Heart left ventricle (tissue), 16 donors: ENCODE results near the gene LUZP2. TPM values are rescaled to one million over a fixed set of nuclear protein-coding genes. Genes with fewer than 3 reads are reported as not detected.

ENCODE experiments used
- ATAC-seq, 4 donors: fragments of 200-7000 bp; cut with Tn5 transposase; one replicate each; pipeline ENCODE4 v1.9.1; 2020 to 2022; ENCODE audit warnings: moderate library complexity in 4 of 4, mild to moderate bottlenecking in 3 of 4, moderate number of reproducible peaks in 1 of 4
- DNase-seq, 5 donors: peaks; one replicate each; pipeline ENCODE4 v3.0.0-alpha.2; 2020
- H3K27ac ChIP-seq, 12 donors: fragments of 200-600 bp; sonication (generic) in 4 of 12; one replicate each; pipeline versions ENCODE4 v1.5.0 to v1.8.0; 2016 to 2022; ENCODE audit warnings: mild to moderate bottlenecking in 2 of 12
- H3K27me3 ChIP-seq, 9 donors: fragments of 200-600 bp; sonication (generic) in 2 of 9; one replicate each; pipeline versions ENCODE4 v1.5.1 to v1.8.0; 2016 to 2022; ENCODE audit warnings: mild to moderate bottlenecking in 3 of 9
- H3K36me3 ChIP-seq, 9 donors: fragments of 200-600 bp; sonication (generic) in 2 of 9; one replicate each; pipeline versions ENCODE4 v1.5.0 to v1.8.0; 2018 to 2022; ENCODE audit warnings: mild to moderate bottlenecking in 2 of 9
- H3K4me1 ChIP-seq, 12 donors: fragments of 200-600 bp; sonication (generic) in 4 of 12; one replicate each; pipeline versions ENCODE4 v1.5.0 to v1.8.0; 2016 to 2022; ENCODE audit warnings: mild to moderate bottlenecking in 3 of 12
- H3K4me3 ChIP-seq, 12 donors: fragments of 200-600 bp; sonication (generic) in 4 of 12; one replicate each; pipeline versions ENCODE4 v1.5.0 to v1.8.0; 2017 to 2022; ENCODE audit warnings: mild to moderate bottlenecking in 9 of 12, moderate library complexity in 4 of 12
- H3K9me3 ChIP-seq, 12 donors: fragments of 200-600 bp; sonication (generic) in 4 of 12; one replicate each; pipeline versions ENCODE4 v1.5.0 to v1.8.0; 2016 to 2022; ENCODE audit warnings: mild to moderate bottlenecking in 1 of 12
- POLR2A ChIP-seq, 2 donors: fragments of 450-650 bp; IDR thresholded peaks; one replicate each; pipeline ENCODE4 v1.6.1; 2017; ENCODE audit warnings: antibody characterized with exemption in 2 of 2, mild to moderate bottlenecking in 2 of 2, moderate library complexity in 2 of 2
- WGBS, 4 donors: extraction: QIAGEN DNeasy Blood & Tissue Kit in 2 of 4; methylation state at CpG; one replicate each; pipeline versions ENCODE4 v1.1.5 to v1.1.7; 2013 to 2018; 5-methylcytosine and 5-hydroxymethylcytosine counted together
- intact Hi-C, 10 donors: fragments of 100-400 bp; cut with DNase I; formaldehyde crosslinking; loops; one replicate each; pipeline versions ENCODE4 v1.11.1 to v1.14.2; 2022
- polyA plus RNA-seq, 2 donors: library from polyadenylated mRNA; stranded (reverse); fragments of 200-250 nt; gene quantifications; one replicate each; pipeline ENCODE4 v1.2.3, GENCODE V29; 2013
- total RNA-seq, 9 donors: library from RNA; depleted of rRNA in 2 of 9; stranded (reverse); fragments of >200 nt in 2 of 9; fragmentation: NEBNext Ultra II Directional in 3 of 9; extraction: Animal tissue kit (Norgen Biotek cat#: 25700) in 3 of 9; gene quantifications; one replicate each; pipeline versions ENCODE4 v1.1.0 to v1.2.4, GENCODE V29; 2016 to 2023
- TF ChIP-seq, protein P1 (sequence below), 12 donors: fragments of 200-600 bp; sonication (generic) in 4 of 12; IDR thresholded peaks; one replicate each; pipeline versions ENCODE4 v1.5.0 to v1.8.0; 2018 to 2022; ENCODE audit warnings: antibody characterized with exemption in 12 of 12, mild to moderate bottlenecking in 5 of 12
- donor health status: ischemic (EF 13 %, LVEDD 7.1; RV severe dilation, severe dysfunction).
- donor health status: healthy with polysubstance abuse.
- donor health status: DM: no; HTN: yes; CAD: no.
- donor health status: DM: no; HTN: no; CAD: no.
- donor health status: ischemic (EF 25% LVEDD 6.9; RV normal size, moderate dysfunction).
- donor health status: ischemic (EF 25% LVEDD 5.7; RV mildly dilated, moderate dysfunction).
- donor health status: healthy.
- donor health status: DM: yes; HTN: yes; CAD: no.
- donor health status: ischemic (EF 35%, LVEDD 5.7; RV mildly dilated, moderate dysfunction).
- donor health status: nonischemic (EF 11% LVEDD 7.7; RV severe dilation, severe dysfunction).
- donor health status: DM: yes; HTN: yes; CAD: no.
- donor health status: PGD.
- donor health status: ischemic (EF 29% LVEDD 5.4; RV normal size, mild dysfunction).
- donor health status: nonischemic (EF 23%, LVEDD 6.1; RV moderate dilation, normal function).

LUZP2 gene
- total and polyA plus RNA-seq, 11 donors, result 0.11 to 0.30 (median 0.17) TPM; not detected in 7

DNA sequence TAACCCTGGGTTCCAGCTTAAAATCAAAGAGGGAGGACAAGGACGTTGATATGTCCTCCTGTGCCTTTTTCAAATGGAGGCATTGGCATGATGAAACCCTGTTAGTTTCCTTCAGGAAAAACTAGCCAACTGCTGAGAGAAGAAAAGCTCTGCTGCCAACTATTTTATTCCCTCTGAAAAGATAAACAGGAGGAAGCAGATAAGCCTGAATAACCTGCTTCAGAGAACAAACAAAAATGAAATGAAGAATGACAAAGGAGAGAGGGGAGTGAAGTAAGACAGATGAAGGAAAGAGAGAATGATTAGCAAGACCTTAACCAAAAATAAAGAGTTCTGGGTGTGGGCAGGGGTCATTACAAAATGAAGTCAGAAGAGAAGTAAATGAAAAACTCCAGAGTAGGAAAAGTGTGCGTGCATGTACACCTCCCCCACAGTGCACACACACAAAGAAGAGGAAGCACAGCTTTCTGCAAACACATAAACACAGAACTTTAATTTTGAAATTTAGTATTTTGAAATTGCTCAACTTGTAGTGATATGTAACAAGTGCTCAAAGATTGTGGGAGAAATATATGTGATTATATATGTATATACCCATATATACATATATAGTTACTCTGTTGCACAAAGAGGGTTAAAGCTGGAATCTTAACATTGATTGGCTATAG lies 332.2 kb downstream of the LUZP2 start:
- no peak overlapping the region for H3K27ac ChIP-seq
- no peaks in the 10 kb centered on the region for H3K9me3 ChIP-seq
- no peaks in the 10 kb centered on the region for H3K27me3 ChIP-seq
- intact Hi-C loops, result no loop called here
- no peaks in the 10 kb centered on the region for H3K36me3 ChIP-seq
- no peak for TF ChIP-seq POLR2A (IDR thresholded peaks at IDR 0.05)
- TF ChIP-seq, protein P1, sequence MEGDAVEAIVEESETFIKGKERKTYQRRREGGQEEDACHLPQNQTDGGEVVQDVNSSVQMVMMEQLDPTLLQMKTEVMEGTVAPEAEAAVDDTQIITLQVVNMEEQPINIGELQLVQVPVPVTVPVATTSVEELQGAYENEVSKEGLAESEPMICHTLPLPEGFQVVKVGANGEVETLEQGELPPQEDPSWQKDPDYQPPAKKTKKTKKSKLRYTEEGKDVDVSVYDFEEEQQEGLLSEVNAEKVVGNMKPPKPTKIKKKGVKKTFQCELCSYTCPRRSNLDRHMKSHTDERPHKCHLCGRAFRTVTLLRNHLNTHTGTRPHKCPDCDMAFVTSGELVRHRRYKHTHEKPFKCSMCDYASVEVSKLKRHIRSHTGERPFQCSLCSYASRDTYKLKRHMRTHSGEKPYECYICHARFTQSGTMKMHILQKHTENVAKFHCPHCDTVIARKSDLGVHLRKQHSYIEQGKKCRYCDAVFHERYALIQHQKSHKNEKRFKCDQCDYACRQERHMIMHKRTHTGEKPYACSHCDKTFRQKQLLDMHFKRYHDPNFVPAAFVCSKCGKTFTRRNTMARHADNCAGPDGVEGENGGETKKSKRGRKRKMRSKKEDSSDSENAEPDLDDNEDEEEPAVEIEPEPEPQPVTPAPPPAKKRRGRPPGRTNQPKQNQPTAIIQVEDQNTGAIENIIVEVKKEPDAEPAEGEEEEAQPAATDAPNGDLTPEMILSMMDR (IDR thresholded peaks at IDR 0.05), result no peak
- WGBS, 4 donors, result 35 to 43% (median 40%) methylated on average over 2 of the region's 2 CpGs
- DNase-seq (no peak), ATAC-seq (no peak)
- no peaks in the 10 kb centered on the region for H3K4me1 ChIP-seq
- H3K4me3 ChIP-seq, result no peak overlapping the region

DNA sequence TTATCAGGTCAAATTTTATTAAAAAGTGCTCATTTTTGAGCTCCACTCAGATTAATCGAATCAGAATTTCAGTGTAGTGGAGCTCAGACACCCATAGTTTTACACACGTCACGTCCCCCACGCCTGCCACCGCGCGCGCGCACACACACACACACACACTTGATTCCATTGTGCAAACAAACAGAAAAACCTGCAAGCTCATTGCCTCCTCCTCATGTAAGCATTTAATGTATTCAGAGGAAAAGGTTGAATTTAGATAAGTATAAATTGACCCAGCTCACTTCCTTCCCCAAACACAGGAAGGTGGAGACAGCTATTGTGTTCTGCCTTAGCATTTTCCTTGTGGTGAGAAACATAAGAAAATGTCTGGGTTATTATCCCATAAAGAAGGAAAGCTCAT lies 336.7 kb downstream of the LUZP2 start:
- no peak for ATAC-seq
- H3K27ac ChIP-seq, result no peak overlapping the region
- H3K9me3 ChIP-seq, result no peaks in the 10 kb centered on the region
- H3K4me3 ChIP-seq, result no peak overlapping the region
- no peak for TF ChIP-seq POLR2A (IDR thresholded peaks at IDR 0.05)
- H3K27me3 ChIP-seq, result no peaks in the 10 kb centered on the region
- 46 to 58% (median 53%) methylated on average over 9 of the region's 9 CpGs for WGBS, 4 donors
- no peaks in the 10 kb centered on the region for H3K4me1 ChIP-seq
- no peak for DNase-seq
- intact Hi-C loops, result no loop called here
- H3K36me3 ChIP-seq, result no peaks in the 10 kb centered on the region

DNA sequence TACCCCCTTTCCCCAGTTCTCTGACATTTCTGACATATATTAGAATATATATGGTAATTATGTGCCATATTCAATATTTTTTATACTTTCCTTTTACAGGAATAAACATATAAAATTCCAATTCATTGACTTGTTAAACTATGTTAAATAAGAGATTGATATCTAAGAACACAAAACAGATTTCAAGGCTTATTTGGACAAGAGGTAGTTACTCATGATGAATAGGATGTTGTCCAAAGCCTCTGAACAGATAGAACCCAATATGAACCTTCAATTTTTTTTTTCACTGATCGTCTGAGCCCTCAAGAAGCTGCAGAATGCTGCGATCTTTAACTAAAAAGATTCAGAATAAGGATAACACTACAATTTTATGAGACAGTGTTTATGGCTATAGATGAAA lies 340.3 kb downstream of the LUZP2 start:
- Histone ChIP-seq H3K27me3 (no peaks in the 10 kb centered on the region), H3K4me3 (no peak overlapping the region), H3K4me1 (no peaks in the 10 kb centered on the region), H3K27ac (no peak overlapping the region), H3K36me3 (no peaks in the 10 kb centered on the region), H3K9me3 (no peaks in the 10 kb centered on the region)
- 52 to 87% (median 83%) methylated on average over 2 of the region's 2 CpGs for WGBS, 4 donors
- intact Hi-C loops, result no loop called here
- ATAC-seq, result no peak
- TF ChIP-seq, protein P1 (IDR thresholded peaks at IDR 0.05), result no peak
- no peak for TF ChIP-seq POLR2A (IDR thresholded peaks at IDR 0.05)
- no peak for DNase-seq

DNA sequence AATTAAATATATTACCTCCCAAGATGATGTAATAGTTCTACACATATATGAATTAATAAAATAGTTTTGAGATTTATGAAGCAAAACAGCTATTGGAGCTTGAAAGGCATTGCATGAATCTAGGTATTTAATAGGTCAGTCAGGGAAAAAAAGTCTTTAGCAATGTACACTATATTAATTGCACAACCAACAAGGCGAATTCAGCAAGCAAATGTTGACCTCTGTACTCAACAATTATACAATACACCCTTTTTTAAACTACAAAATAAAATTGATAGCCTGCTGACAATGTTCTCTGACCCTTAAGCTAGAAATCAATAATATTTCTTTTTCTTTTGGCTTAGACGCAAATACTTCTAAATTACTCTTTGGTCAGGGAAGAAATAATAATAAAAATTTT lies 345.5 kb downstream of the LUZP2 start:
- WGBS, 4 donors, result 81 to 92% (median 86%) methylated on average over 2 of the region's 2 CpGs
- no peaks in the 10 kb centered on the region for H3K27me3 ChIP-seq
- ATAC-seq, result no peak
- no peak overlapping the region for H3K4me3 ChIP-seq
- H3K36me3 ChIP-seq, result no peaks in the 10 kb centered on the region
- no peaks in the 10 kb centered on the region for H3K9me3 ChIP-seq
- H3K27ac ChIP-seq, result no peak overlapping the region
- no peaks in the 10 kb centered on the region for H3K4me1 ChIP-seq
- no peak for DNase-seq
- TF ChIP-seq, protein P1 (IDR thresholded peaks at IDR 0.05), result no peak
- no peak for TF ChIP-seq POLR2A (IDR thresholded peaks at IDR 0.05)
- intact Hi-C loops, result no loop called here

DNA sequence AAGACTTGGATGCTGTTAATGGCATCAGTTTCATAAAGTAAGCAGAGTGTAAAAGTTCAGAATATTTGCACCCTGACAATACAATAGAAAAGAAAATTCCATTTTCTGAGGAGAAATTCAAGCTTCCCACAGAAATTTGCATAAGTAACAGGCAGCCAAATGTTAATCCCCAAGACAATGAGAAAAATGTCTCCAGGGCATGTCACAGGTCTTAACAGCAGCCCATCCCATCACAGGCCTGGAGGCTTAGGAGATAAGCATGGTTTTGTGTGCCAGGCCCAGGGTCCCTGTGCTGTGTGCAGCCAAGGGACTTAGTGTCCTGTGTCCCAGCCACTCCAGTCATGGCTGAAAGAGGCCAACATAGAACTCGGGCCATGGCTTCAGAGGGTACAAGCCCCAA lies 347.6 kb downstream of the LUZP2 start:
- ATAC-seq, result no peak
- intact Hi-C loops, result no loop called here
- Histone ChIP-seq H3K27me3 (no peaks in the 10 kb centered on the region), H3K4me3 (no peak overlapping the region), H3K27ac (no peak overlapping the region), H3K9me3 (no peaks in the 10 kb centered on the region), H3K4me1 (no peaks in the 10 kb centered on the region), H3K36me3 (no peaks in the 10 kb centered on the region)
- DNase-seq, result no peak
- WGBS, 4 donors, result 60 to 100% (median 93%) methylated on average over 1 of the region's 1 CpG
- TF ChIP-seq, protein P1 (IDR thresholded peaks at IDR 0.05), result no peak
- TF ChIP-seq POLR2A (IDR thresholded peaks at IDR 0.05), result no peak
